OCI-LY7 (cell line): ENCODE data around the gene PRDM4. TPM values are rescaled to one million over a fixed set of nuclear protein-coding genes. Genes with fewer than 3 reads are reported as not detected.
"Not testable (repeated sequence)": the region's sequence is repeated elsewhere in the genome, so short reads cannot be mapped to it uniquely, and the experiment has no call there.

Source experiments
- BruUV-seq: library from RNA; stranded (reverse); fragments of 400-500 nt; replicated peaks from 2 replicates; lab custom pipeline; 2021; lab: Mats Ljungman, UMichigan
- CTCF ChIA-PET: fragments of 300-600 bp; sonication (Branson Sonifier 250); formaldehyde crosslinking; loops from one replicate; lab custom pipeline; 2022; ENCODE audit warnings: antibody characterized with exemption; ENCODE audit not compliant: unreplicated experiment; lab: Charles Lee
- POLR2A ChIA-PET: fragments of 300-600 bp; sonication (Branson Sonifier 250); formaldehyde crosslinking; loops from one replicate; lab custom pipeline; 2022; ENCODE audit warnings: antibody characterized with exemption; lab: Charles Lee
- DNase-seq: peaks from one replicate; pipeline ENCODE4 v3.0.0-alpha.2; 2015; ENCODE audit warnings: low spot score
- H2AFZ ChIP-seq: fragments of 200-600 bp; sonication (generic), shearing (Covaris generic); 2 replicates; pipeline ENCODE4 v1.6.1; 2014; ENCODE audit warnings: mild to moderate bottlenecking, antibody characterized with exemption, low read length, moderate library complexity
- H3K27ac ChIP-seq: fragments of 200-600 bp; sonication (generic); 2 replicates; pipeline ENCODE4 v1.5.1; 2014; ENCODE audit warnings: mixed run types, low read depth, mild to moderate bottlenecking, moderate library complexity, low read length, inconsistent platforms; ENCODE audit not compliant: poor library complexity, severe bottlenecking
- H3K36me3 ChIP-seq: fragments of 200-600 bp; sonication (generic); 2 replicates; pipeline ENCODE4 v1.6.1; 2014; ENCODE audit warnings: mild to moderate bottlenecking, antibody characterized with exemption, low read length, moderate library complexity, mixed read lengths; ENCODE audit not compliant: insufficient read depth
- H3K4me1 ChIP-seq: fragments of 200-600 bp; sonication (generic); 2 replicates; pipeline ENCODE4 v1.5.1; 2014; ENCODE audit warnings: mild to moderate bottlenecking, low read length; ENCODE audit not compliant: insufficient read depth, poor library complexity, severe bottlenecking
- H3K4me2 ChIP-seq: fragments of 200-600 bp; sonication (generic); 2 replicates; pipeline ENCODE4 v1.6.1; 2014; ENCODE audit warnings: mild to moderate bottlenecking, low read length
- H3K4me3 ChIP-seq: fragments of 200-600 bp; sonication (generic); 2 replicates; pipeline ENCODE4 v1.5.1; 2014; ENCODE audit warnings: mild to moderate bottlenecking, low read depth, low read length; ENCODE audit not compliant: poor library complexity, severe bottlenecking
- H3K79me2 ChIP-seq: fragments of 200-600 bp; sonication (generic); 2 replicates; pipeline ENCODE4 v1.6.1; 2016; ENCODE audit warnings: low read depth, mild to moderate bottlenecking, low read length, moderate library complexity, mixed read lengths; ENCODE audit not compliant: insufficient read depth
- H3K9me2 ChIP-seq: fragments of 200-600 bp; sonication (generic); 2 replicates; pipeline ENCODE4 v1.6.1; 2016; ENCODE audit warnings: mild to moderate bottlenecking, low read length, mixed read lengths; ENCODE audit not compliant: insufficient read depth
- H3K9me3 ChIP-seq: fragments of 200-600 bp; sonication (generic); 2 replicates; pipeline ENCODE4 v1.6.1; 2014; ENCODE audit warnings: mild to moderate bottlenecking, mixed run types, low read length, mixed read lengths
- H4K20me1 ChIP-seq: fragments of 200-600 bp; sonication (generic); 2 replicates; pipeline ENCODE4 v1.6.1; 2014; ENCODE audit warnings: mild to moderate bottlenecking, antibody characterized with exemption, low read length, moderate library complexity, mixed read lengths; ENCODE audit not compliant: insufficient read depth
- EZH2phosphoT487 ChIP-seq: fragments of 200-600 bp; sonication (generic); IDR thresholded peaks from 2 replicates; pipeline ENCODE4 v1.6.1; 2018; ENCODE audit warnings: low read depth, borderline replicate concordance, mild to moderate bottlenecking, mixed run types, antibody characterized with exemption, low read length, moderate library complexity, mixed read lengths
- intact Hi-C: fragments of 100-400 bp; cut with micrococcal nuclease; formaldehyde crosslinking; loops from one replicate; pipeline ENCODE4 v1.10.0; 2022; ENCODE audit not compliant: unreplicated experiment
- total RNA-seq, 2 experiments: library from RNA; depleted of rRNA in 1 of 2; stranded (reverse); fragments of >200 nt in 1 of 2; shearing (Covaris generic) in 1 of 2; gene quantifications; 2 replicates each; pipeline ENCODE4 v1.2.3, GENCODE V29; 2014 to 2022
- TF ChIP-seq, protein P1 (sequence below): fragments of 200-600 bp; sonication (generic); conservative IDR thresholded peaks from 2 replicates; pipeline ENCODE4 v1.5.1; 2014; ENCODE audit warnings: mild to moderate bottlenecking, antibody characterized with exemption, low read length, moderate library complexity, mixed read lengths

Gene PRDM4
- total RNA-seq, 2 experiments from 2014 or later, result 28.3 to 28.7 TPM

DNA sequence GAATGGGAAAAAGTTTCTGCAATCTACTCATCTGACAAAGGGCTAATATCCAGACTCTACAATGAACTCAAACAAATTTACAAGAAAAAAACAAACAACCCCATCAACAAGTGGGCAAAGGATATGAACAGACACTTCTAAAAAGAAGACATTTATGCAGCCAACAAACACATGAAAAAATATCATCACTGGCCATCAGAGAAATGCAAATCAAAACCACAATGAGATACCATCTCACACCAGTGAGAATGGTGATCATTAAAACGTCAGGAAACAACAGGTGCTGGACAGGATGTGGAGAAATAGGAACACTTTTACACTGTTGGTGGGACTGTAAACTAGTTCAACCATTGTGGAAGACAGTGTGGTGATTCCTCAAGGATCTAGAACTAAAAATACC lies 33.6 kb downstream of the PRDM4 start:
- H3K4me3 ChIP-seq, POLR2A ChIA-PET, H3K9me2 ChIP-seq, intact Hi-C loops, H3K27ac ChIP-seq, H3K79me2 ChIP-seq, CTCF ChIA-PET, H3K9me3 ChIP-seq, H4K20me1 ChIP-seq, H3K36me3 ChIP-seq, H3K4me2 ChIP-seq, H2AFZ ChIP-seq, BruUV-seq, H3K4me1 ChIP-seq, DNase-seq: not testable (repeated sequence)

DNA sequence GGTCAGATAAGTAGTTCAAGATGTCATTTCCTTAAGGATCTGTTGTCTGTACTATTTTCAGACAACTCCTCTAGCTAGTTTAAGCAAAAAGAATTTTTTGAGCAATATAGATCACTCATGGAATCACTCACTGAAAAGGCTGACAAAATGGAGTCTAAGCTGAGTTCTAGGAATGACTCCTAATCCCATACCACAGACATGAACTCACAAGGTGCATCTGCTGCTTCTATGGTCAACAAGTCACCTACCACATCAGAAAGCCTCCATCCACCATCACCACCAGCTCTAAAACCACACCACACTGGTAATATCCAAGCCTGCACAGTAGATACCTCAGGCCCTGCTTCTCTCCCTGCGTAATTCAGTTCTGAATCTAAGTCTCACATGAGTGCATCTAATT lies 42.3 kb downstream of the PRDM4 start:
- Histone ChIP-seq H3K36me3 (peaks cover 39% of the 10 kb centered on the region), H3K27ac (no peak overlapping the region), H3K9me3 (no peaks in the 10 kb centered on the region), H3K4me2 (no peak overlapping the region), H4K20me1 (no peaks in the 10 kb centered on the region), H3K9me2 (no peaks in the 10 kb centered on the region), H3K79me2 (no peaks in the 10 kb centered on the region), H3K4me1 (no peaks in the 10 kb centered on the region), H3K4me3 (no peak overlapping the region), H2AFZ (no peak overlapping the region)
- DNase-seq, result no peak
- intact Hi-C loops, result no loop called here
- TF ChIP-seq EZH2phosphoT487, result no peak
- TF ChIP-seq, protein P1, sequence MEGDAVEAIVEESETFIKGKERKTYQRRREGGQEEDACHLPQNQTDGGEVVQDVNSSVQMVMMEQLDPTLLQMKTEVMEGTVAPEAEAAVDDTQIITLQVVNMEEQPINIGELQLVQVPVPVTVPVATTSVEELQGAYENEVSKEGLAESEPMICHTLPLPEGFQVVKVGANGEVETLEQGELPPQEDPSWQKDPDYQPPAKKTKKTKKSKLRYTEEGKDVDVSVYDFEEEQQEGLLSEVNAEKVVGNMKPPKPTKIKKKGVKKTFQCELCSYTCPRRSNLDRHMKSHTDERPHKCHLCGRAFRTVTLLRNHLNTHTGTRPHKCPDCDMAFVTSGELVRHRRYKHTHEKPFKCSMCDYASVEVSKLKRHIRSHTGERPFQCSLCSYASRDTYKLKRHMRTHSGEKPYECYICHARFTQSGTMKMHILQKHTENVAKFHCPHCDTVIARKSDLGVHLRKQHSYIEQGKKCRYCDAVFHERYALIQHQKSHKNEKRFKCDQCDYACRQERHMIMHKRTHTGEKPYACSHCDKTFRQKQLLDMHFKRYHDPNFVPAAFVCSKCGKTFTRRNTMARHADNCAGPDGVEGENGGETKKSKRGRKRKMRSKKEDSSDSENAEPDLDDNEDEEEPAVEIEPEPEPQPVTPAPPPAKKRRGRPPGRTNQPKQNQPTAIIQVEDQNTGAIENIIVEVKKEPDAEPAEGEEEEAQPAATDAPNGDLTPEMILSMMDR, result no peak
- no TSS peak for BruUV-seq
- CTCF ChIA-PET, result no interaction called here
- POLR2A ChIA-PET, result no interaction called here

DNA sequence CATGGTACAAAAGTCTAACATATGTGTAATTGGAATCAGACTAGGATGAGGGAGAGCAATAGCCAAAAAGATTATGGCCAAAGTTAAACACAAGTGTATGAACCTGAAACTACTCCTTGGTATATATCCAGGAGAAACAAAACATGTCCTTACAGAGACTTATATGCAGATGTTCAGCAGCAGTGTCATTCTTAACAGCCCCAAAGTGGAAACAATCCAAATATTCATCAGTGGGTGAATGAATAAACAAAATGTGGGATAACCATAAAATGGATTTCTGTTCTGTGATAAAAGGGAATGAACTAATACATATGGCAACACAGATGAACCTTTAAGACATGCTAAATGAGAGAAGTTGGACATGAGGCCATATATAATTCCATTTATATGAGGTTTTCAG lies 45.2 kb downstream of the PRDM4 start:
- CTCF ChIA-PET, result no interaction called here
- Histone ChIP-seq H2AFZ (no peak overlapping the region), H3K36me3 (peaks cover 68% of the 10 kb centered on the region), H4K20me1 (no peaks in the 10 kb centered on the region), H3K9me2 (no peaks in the 10 kb centered on the region), H3K9me3 (no peaks in the 10 kb centered on the region), H3K4me1 (no peaks in the 10 kb centered on the region), H3K27ac (no peak overlapping the region), H3K79me2 (no peaks in the 10 kb centered on the region), H3K4me2 (no peak overlapping the region), H3K4me3 (no peak overlapping the region)
- TSS peak; percentile 37 for BruUV-seq
- TF ChIP-seq, protein P1, result no peak
- no peak for TF ChIP-seq EZH2phosphoT487
- POLR2A ChIA-PET, result no interaction called here
- DNase-seq, result no peak
- intact Hi-C loops, result no loop called here

DNA sequence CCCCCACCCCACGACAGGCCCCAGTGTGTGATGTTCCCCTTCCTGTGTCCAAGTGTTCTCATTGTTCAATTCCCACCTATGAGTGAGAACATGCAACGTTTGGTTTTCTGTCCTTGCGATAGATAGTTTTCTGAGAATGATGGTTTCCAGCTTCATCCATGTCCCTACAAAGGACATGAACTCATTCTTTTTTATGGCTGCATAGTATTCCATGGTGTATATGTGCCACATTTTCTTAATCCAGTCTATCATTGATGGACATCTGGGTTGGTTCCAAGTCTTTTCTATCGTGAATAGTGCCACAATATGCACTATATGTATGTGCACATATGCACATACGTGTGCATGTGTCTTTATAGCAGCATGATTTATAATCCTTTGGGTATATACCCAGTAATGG lies 55.4 kb downstream of the PRDM4 start:
- H4K20me1 ChIP-seq, H3K27ac ChIP-seq, H3K4me1 ChIP-seq, H3K4me3 ChIP-seq, H2AFZ ChIP-seq, DNase-seq, BruUV-seq, CTCF ChIA-PET, H3K9me2 ChIP-seq, H3K79me2 ChIP-seq, H3K4me2 ChIP-seq, intact Hi-C loops: not testable (repeated sequence)
- Histone ChIP-seq H3K36me3 (peaks cover 81% of the 10 kb centered on the region), H3K9me3 (peaks cover 10% of the 10 kb centered on the region; the same call in 1 of the 2 replicates)
- POLR2A ChIA-PET, result interaction anchor here (0.7 kb wide), 1 partner anchor 184 kb away, joined by 3 read pairs; no protein-coding TSS in a partner anchor
